GM12873 (cell line): Measurements from ENCODE around the gene AKAP9.

Experiments
- TF ChIP-seq, protein P1 (sequence below): IDR thresholded peaks from 2 replicates; pipeline ENCODE4 v1.5.1; 2012; ENCODE audit warnings: low read depth, mild to moderate bottlenecking, moderate library complexity, low read length, control low read depth; ENCODE audit not compliant: insufficient read depth; ENCODE audit errors: missing control alignments

Gene AKAP9

DNA sequence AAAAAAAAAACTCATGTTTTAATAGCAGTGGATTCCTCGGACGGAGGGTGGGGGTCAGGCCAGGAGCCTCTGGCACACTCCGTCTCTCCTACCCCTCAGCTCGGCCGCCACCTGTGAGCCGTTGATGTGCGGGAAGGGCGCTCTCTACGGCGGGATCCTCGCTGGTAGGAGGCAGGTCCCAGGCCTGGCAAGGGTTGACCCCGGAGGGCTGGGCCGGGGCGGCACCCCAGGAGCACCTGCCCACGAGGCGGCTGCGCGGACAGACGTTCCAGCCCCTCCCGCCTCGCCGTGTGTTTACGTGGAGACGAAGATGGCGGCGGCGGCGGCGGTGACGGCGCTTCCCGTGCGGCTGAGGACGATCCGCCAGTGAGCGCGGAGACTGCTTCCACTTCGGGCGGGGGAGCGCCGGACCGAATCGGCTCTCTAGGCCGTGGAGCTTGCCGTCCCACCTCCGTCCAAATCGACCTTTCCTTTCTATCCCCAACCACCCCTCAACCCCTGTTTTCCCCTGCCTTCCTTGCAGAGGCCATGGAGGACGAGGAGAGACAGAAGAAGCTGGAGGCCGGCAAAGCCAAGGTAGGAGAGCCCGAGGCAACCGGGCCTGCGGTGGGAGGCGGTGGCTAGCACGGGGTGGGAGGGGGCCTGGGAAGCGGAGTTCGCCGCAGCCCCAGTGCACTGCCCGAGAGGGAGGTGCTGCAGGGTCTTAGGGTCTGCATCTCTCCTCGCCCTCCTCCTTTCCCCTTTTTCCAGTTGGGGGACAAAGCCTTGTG lies at the start of gene AKAP9:
AKAP9 (plus strand) TSS at position 291 of the 770 bp plus-strand sequence; CDS start at position 529, 238 bp downstream.
- TF ChIP-seq, protein P1, sequence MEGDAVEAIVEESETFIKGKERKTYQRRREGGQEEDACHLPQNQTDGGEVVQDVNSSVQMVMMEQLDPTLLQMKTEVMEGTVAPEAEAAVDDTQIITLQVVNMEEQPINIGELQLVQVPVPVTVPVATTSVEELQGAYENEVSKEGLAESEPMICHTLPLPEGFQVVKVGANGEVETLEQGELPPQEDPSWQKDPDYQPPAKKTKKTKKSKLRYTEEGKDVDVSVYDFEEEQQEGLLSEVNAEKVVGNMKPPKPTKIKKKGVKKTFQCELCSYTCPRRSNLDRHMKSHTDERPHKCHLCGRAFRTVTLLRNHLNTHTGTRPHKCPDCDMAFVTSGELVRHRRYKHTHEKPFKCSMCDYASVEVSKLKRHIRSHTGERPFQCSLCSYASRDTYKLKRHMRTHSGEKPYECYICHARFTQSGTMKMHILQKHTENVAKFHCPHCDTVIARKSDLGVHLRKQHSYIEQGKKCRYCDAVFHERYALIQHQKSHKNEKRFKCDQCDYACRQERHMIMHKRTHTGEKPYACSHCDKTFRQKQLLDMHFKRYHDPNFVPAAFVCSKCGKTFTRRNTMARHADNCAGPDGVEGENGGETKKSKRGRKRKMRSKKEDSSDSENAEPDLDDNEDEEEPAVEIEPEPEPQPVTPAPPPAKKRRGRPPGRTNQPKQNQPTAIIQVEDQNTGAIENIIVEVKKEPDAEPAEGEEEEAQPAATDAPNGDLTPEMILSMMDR: no peak

DNA sequence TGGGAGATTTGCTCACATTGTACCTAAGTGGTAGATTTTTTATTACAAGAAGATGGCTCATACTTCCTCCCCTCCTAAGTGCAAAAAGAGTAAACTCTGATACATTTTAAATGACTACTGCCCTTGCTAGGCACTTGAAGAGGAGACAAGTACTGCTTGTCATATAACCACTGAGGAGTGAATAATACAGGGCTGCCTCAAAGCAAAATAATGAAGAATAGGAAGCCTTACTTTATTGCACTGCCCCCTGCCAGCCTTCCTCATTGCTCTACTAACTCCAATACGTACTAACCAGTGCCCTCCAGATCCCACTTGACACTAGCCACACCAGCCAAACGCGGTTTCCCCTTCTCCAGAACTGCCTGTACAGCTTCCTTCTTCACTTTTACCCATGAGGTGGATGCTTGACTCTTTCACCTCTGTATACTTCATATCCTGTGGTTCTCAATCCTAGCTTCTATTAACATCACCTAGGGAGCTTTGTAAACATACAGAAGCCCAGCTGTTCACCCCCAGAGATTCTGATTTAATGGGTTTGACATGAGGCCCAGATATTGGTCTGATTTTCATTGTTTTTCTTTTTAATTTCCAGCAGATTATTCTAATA lies 48.5 kb upstream of the AKAP9 start:
- TF ChIP-seq, protein P1: no peak

DNA sequence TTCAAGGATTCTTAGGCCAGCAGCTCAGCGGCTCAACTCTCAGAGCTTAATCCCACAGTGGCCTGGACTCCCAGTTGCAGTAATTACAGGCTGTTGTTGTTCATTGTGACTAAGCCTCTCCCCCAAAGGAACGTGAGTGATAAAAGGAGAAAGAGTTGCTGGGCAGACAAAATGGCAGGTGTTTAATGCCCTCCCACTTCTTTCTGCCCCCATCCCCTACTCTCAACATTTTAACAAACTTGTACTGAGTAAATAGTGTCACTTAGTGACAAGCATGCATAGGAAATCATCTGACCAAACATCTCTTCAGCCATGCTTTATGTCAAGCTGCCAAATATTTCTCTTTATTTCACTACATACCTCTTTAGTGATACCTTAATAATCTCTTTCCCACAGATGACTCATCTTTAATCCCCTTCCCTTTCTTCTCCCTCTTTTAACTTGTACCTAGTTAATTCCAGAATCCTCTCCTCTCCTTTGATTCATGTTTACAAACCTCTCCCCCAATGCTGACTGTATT lies 47.8 kb upstream of the AKAP9 start:
- TF ChIP-seq, protein P1: no peak

DNA sequence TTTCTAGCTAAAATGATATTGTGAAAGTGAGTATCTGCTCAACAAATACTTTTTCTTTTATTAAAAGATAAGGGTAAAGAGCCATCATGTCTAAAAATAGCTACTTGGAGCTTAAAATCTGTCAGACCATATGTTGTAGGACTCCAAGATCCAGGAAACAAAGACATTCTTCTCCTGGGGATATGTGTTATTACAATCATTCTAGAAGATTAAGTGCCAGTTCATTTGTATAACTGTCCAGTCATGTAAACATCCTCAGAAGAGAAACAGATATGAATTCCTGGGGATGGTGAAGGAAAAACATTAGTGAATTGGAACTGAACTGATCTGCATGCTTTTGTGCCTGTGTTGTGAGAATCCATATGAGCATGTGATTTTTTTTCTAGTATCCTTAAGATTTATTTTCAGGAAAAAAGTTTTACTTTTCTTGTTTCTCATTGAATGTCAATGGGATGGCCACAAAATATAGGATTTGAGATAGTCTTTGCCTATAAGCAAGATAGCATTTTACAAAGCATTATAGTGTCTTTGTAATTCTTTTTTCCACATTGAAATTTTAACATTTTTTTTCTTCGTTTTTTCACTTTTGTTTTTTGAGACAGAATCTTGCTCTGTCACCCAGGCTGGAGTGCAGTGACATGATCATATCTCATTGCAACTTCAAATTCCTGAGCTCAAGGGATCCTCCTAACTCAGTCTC lies 45.7 kb upstream of the AKAP9 start:
- TF ChIP-seq, protein P1: no peak

DNA sequence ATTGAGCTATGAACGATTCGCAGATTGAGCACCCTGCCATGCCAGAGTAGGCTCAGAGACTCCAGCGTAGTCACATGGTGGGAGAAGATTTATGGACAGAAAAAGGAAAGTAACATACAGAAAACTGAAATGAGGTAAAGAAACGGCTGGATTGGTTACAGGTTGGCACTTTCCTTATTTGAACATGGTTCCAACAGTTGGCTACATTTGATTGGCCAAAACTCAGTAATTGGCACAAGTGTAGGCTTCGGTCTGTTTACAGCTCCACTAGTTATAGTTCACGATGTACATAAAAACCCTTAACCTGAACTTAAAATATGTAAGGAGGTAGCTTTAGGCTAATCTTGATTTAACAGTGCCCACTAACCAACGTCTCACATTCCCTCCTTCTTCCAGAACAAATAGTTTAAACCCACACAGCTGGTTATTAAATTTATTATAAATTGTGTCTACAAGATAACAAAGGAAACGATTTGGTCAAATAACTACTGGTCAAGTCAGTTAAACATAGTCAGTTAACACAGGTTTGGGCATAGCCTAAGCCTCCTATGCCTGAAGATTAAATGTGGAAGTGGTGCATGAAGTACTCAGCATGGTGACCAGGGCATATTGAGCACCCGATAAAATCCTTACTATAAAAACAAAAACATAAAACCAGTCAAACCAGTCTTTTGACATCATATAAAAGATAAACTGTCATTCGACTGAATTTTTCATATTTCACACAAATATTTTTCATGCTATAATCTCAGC lies 42.2 kb upstream of the AKAP9 start:
- TF ChIP-seq, protein P1: no peak

DNA sequence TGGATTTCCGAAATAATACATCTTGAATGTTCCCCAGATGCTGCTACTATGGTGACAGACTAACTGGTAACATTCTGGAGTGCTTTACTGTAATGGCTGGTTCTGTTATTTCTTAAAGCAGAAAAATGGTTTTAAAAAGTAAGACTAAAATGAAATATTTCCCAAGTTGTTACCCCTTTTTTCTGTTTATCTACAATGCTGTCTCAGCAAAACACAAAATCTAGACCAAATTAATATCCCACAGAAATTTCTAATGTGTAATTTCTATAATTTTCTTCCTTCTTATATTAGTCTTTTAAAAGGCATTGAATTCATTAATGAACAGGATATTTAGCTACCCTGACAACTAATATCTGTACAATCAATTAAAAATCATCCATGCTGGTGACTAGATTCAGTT lies 41.1 kb upstream of the AKAP9 start:
- TF ChIP-seq, protein P1: no peak
